K562 (cell line): ENCODE measurements around the gene NAA38. TPM values are rescaled to one million over a fixed set of nuclear protein-coding genes. Genes with fewer than 3 reads are reported as not detected.
A peak's percentile ranks its signal among the peaks of the same experiment; 100 is the strongest.

Source experiments
- ARID3B ChIP-seq: fragments of 250-450 bp; sonication (Bioruptor Pico); IDR thresholded peaks from 2 replicates; pipeline ENCODE4 v1.4.0; 2020; ENCODE audit warnings: borderline replicate concordance
- CREB3 ChIP-seq: fragments of 450-650 bp; conservative IDR thresholded peaks from 2 replicates; pipeline ENCODE4 v1.6.1; 2016; ENCODE audit warnings: missing genetic modification characterization, low read depth, mild to moderate bottlenecking, missing compliant biosample characterization, moderate library complexity
- CSDE1 ChIP-seq, 2 experiments: fragments of 450-650 bp; IDR thresholded peaks; 2 replicates each; pipeline ENCODE4 v1.6.1; 2016; ENCODE audit warnings: mild to moderate bottlenecking in 1 of 2
- ELF1 ChIP-seq: fragments of 200-800 bp; sonication (Bioruptor generic); IDR thresholded peaks from 2 replicates; pipeline ENCODE4 v1.6.1; 2016; ENCODE audit warnings: missing genetic modification characterization, missing compliant biosample characterization
- HDGF ChIP-seq: fragments of 450-650 bp; IDR thresholded peaks from 2 replicates; pipeline ENCODE4 v1.6.1; 2016
- HOXB6 ChIP-seq: fragments of 250-450 bp; sonication (Bioruptor Pico); IDR thresholded peaks from 2 replicates; pipeline ENCODE4 v1.5.1; 2022; ENCODE audit warnings: mild to moderate bottlenecking, borderline replicate concordance
- NUFIP1 ChIP-seq: fragments of 450-650 bp; IDR thresholded peaks from 2 replicates; pipeline ENCODE4 v1.6.1; 2018; ENCODE audit not compliant: partially characterized antibody
- PURB ChIP-seq: sonication (generic); formaldehyde crosslinking; IDR thresholded peaks from 2 replicates; pipeline ENCODE4 v1.9.0; 2021; ENCODE audit warnings: low read depth, mild to moderate bottlenecking, missing genetic modification reagents
- RAD21 ChIP-seq, 2 experiments: fragments of 250-450 bp in 1 of 2; fragments of 450-650 bp in 1 of 2; sonication (Bioruptor Pico) in 1 of 2; formaldehyde crosslinking in 1 of 2; IDR thresholded peaks in 1 of 2; conservative IDR thresholded peaks in 1 of 2; 2 replicates each; pipeline versions ENCODE4 v1.4.0 to v1.8.0; 2020 to 2022; ENCODE audit warnings: mild to moderate bottlenecking in 2 of 2, moderate library complexity in 1 of 2
- RBM34 ChIP-seq: fragments of 200-400 bp; formaldehyde crosslinking; IDR thresholded peaks from 2 replicates; pipeline ENCODE4 v1.6.1; 2018; ENCODE audit warnings: low read length, borderline replicate concordance; ENCODE audit not compliant: insufficient read depth
- THAP7 ChIP-seq: fragments of 250-450 bp; sonication (Bioruptor Pico); IDR thresholded peaks from 2 replicates; pipeline ENCODE4 v1.5.0; 2021
- YY1 ChIP-seq, 3 experiments: IDR thresholded peaks; 2 replicates each; pipeline ENCODE4 v1.6.1; 2011; ENCODE audit warnings: low read length in 2 of 3, mild to moderate bottlenecking in 2 of 3, moderate library complexity in 2 of 3, borderline replicate concordance in 1 of 3, control low read depth in 1 of 3, low read depth in 1 of 3; ENCODE audit not compliant: insufficient read depth in 3 of 3, insufficient replicate concordance in 2 of 3, control insufficient read depth in 1 of 3, insufficient read length in 1 of 3; ENCODE audit errors: extremely low read depth in 1 of 3
- ZBTB40 ChIP-seq, 2 experiments: fragments of 450-650 bp in 1 of 2; sonication (generic) in 1 of 2; formaldehyde crosslinking in 1 of 2; IDR thresholded peaks; 2 replicates each; pipeline versions ENCODE4 v1.7.1 to v1.9.0; 2016 to 2022; ENCODE audit warnings: inconsistent platforms in 1 of 2, mild to moderate bottlenecking in 1 of 2, missing genetic modification reagents in 1 of 2
- polyA plus RNA-seq, 8 experiments: library from polyadenylated mRNA; depleted of rRNA in 4 of 8; stranded (reverse) in 5 of 8; unstranded in 3 of 8; fragments of >200 nt; fragmentation: Nextera tagmentation in 2 of 8; fragmentation: Illumina TruSeq in 1 of 8; extraction: Ambion mirVana in 2 of 8; extraction: Trizol in 1 of 8; gene quantifications; 2 replicates each; pipeline versions ENCODE4 v1.2.1 to v1.2.3, GENCODE V29; 2011 to 2014; ENCODE audit warnings: inconsistent platforms in 1 of 8, missing spikeins in 1 of 8
- total RNA-seq, 7 experiments: library from RNA; depleted of rRNA in 6 of 7; stranded (reverse); fragments of >200 nt in 6 of 7; fragmentation: Illumina TruSeq in 2 of 7; extraction: Trizol in 2 of 7; gene quantifications; 2 replicates each; pipeline versions ENCODE4 v1.2.1 to v1.2.3, GENCODE V29; 2011 to 2021; ENCODE audit warnings: low replicate concordance in 1 of 7

The NAA38 gene
- total and polyA plus RNA-seq, 9 of the 15 experiments (the other 6 are each of a cell fraction or from before 2014, with no cell fraction given), result 16.4 to 99.8 (median 57.3) TPM

GRCh38 chr17:7857713-7858521 is 558 bp upstream of the NAA38 start, which contains the start of gene CYB5D1 (continued):
- TF ChIP-seq ZBTB40 (IDR thresholded peaks at IDR 0.05) (no peak), ZBTB40 (CRISPR knock-in tag; IDR thresholded peaks at IDR 0.05) (no peak), CSDE1 (IDR thresholded peaks at IDR 0.05) (no peak), CREB3 (tag) (no peak), NUFIP1 (no peak), PURB (no peak), ARID3B (CRISPR knock-in tag) (no peak), HOXB6 (no peak), HDGF (no peak), RBM34 (no peak), ELF1 (tag) (peak; percentile 49; the same call in 1 of the 2 replicates), YY1 (IDR thresholded peaks at IDR 0.05; ENCODE audit: borderline replicate concordance in 1 of 3, control insufficient read depth in 1 of 3, extremely low read depth in 1 of 3, insufficient read depth in 3 of 3, insufficient read length in 1 of 3, insufficient replicate concordance in 2 of 3, low read depth in 1 of 3, low read length in 2 of 3) (no peak), THAP7 (CRISPR knock-in tag) (no peak), RAD21 (CRISPR knock-in tag; conservative IDR thresholded peaks at IDR 0.05 in 1 of 2, IDR thresholded peaks at IDR 0.05 in 1 of 2) (no peak)
